CD14-positive monocyte (primary cell): Measurements from ENCODE around the gene UNC93A. TPM values are rescaled to one million over a fixed set of nuclear protein-coding genes. Genes with fewer than 3 reads are reported as not detected.

Source experiments
- DNase-seq, 3 donors: peaks; one replicate each; pipeline ENCODE4 v3.0.0-alpha.2; 2011 to 2022
- H2AFZ ChIP-seq: 2 replicates; pipeline ENCODE4 v1.6.0; 2012; ENCODE audit warnings: mild to moderate bottlenecking, low read depth, low read length, inconsistent platforms; ENCODE audit not compliant: insufficient read depth, poor library complexity, severe bottlenecking
- H3K27ac ChIP-seq, 2 donors: 1 replicate in 1 of 2; 2 replicates in 1 of 2; pipeline ENCODE4 v1.5.1; 2012 to 2013; ENCODE audit warnings: low read length in 2 of 2, control low read depth in 1 of 2, inconsistent platforms in 1 of 2, low read depth in 1 of 2, mild to moderate bottlenecking in 1 of 2
- H3K27me3 ChIP-seq, 2 donors: one replicate each; pipeline versions ENCODE4 v1.6.0 to v1.6.1; 2011 to 2013; ENCODE audit warnings: low read length in 2 of 2; ENCODE audit not compliant: control insufficient read depth in 2 of 2, insufficient read depth in 2 of 2
- H3K36me3 ChIP-seq, 2 donors: replicated peaks in 1 of 2; 1 replicate in 1 of 2; 2 replicates in 1 of 2; pipeline versions ENCODE4 v1.5.1 to v1.6.1; 2012 to 2013; ENCODE audit warnings: low read length in 2 of 2, control low read depth in 1 of 2, inconsistent platforms in 1 of 2, mild to moderate bottlenecking in 1 of 2; ENCODE audit not compliant: insufficient read depth in 2 of 2, control insufficient read depth in 1 of 2
- H3K4me1 ChIP-seq, 2 donors: 1 replicate in 1 of 2; 2 replicates in 1 of 2; pipeline versions ENCODE4 v1.5.1 to v1.6.1; 2012 to 2013; ENCODE audit warnings: low read length in 2 of 2, control low read depth in 1 of 2, inconsistent platforms in 1 of 2, mild to moderate bottlenecking in 1 of 2, moderate library complexity in 1 of 2; ENCODE audit not compliant: insufficient read depth in 2 of 2, control insufficient read depth in 1 of 2
- H3K4me2 ChIP-seq: replicated peaks from 2 replicates; pipeline ENCODE3; 2012; ENCODE audit warnings: low read length, moderate library complexity, mild to moderate bottlenecking; ENCODE audit not compliant: poor library complexity, severe bottlenecking; ENCODE audit errors: extremely low read depth
- H3K4me3 ChIP-seq, 3 experiments: fragments of 200-600 bp in 1 of 3; sonication (generic) in 1 of 3; replicated peaks in 1 of 3; 1 replicate in 2 of 3; 2 replicates in 1 of 3; pipeline ENCODE4 v1.5.1; 2011 to 2013; ENCODE audit warnings: low read length in 3 of 3, mild to moderate bottlenecking in 3 of 3, control low read depth in 2 of 3, low read depth in 2 of 3, inconsistent platforms in 1 of 3, moderate library complexity in 1 of 3
- H3K79me2 ChIP-seq: 2 replicates; pipeline ENCODE4 v1.6.0; 2012; ENCODE audit warnings: mild to moderate bottlenecking, control low read depth, inconsistent platforms, low read length, moderate library complexity; ENCODE audit not compliant: insufficient read depth
- H3K9ac ChIP-seq: 2 replicates; pipeline ENCODE4 v1.6.0; 2017; ENCODE audit warnings: low read length, mild to moderate bottlenecking; ENCODE audit not compliant: insufficient read depth, poor library complexity, severe bottlenecking
- H3K9me3 ChIP-seq, 2 donors: replicated peaks in 1 of 2; 1 replicate in 1 of 2; 2 replicates in 1 of 2; pipeline versions ENCODE4 v1.5.1 to v1.6.1; 2012 to 2013; ENCODE audit warnings: low read length in 2 of 2, control low read depth in 1 of 2; ENCODE audit not compliant: control insufficient read depth in 1 of 2, insufficient read depth in 1 of 2
- H4K20me1 ChIP-seq: 2 replicates; pipeline ENCODE4 v1.6.0; 2012; ENCODE audit warnings: mild to moderate bottlenecking, low read length, control low read depth, moderate library complexity; ENCODE audit not compliant: insufficient read depth
- H3K27ac Mint-ChIP-seq, 7 donors: one replicate each; pipeline ENCODE4 v1.8.0; 2020; ENCODE audit warnings: mild to moderate bottlenecking in 7 of 7, mixed read lengths in 7 of 7, moderate library complexity in 6 of 7, inconsistent platforms in 2 of 7
- H3K27me3 Mint-ChIP-seq, 3 donors: one replicate each; pipeline ENCODE4 v1.8.0; 2021 to 2022; ENCODE audit warnings: low read depth in 3 of 3, mild to moderate bottlenecking in 3 of 3, mixed read lengths in 3 of 3, moderate library complexity in 3 of 3, inconsistent platforms in 1 of 3
- H3K36me3 Mint-ChIP-seq, 2 donors: one replicate each; pipeline ENCODE4 v1.8.0; 2020; ENCODE audit warnings: mixed read lengths in 2 of 2, inconsistent platforms in 1 of 2, mild to moderate bottlenecking in 1 of 2
- H3K4me1 Mint-ChIP-seq: one replicate; pipeline ENCODE4 v1.8.0; 2020; ENCODE audit warnings: mild to moderate bottlenecking, mixed read lengths
- H3K4me3 Mint-ChIP-seq, 2 donors: one replicate each; pipeline ENCODE4 v1.8.0; 2020; ENCODE audit warnings: mild to moderate bottlenecking in 2 of 2, mixed read lengths in 2 of 2, moderate library complexity in 1 of 2
- H3K9me3 Mint-ChIP-seq, 7 donors: one replicate each; pipeline ENCODE4 v1.8.0; 2020 to 2022; ENCODE audit warnings: mixed read lengths in 7 of 7, mild to moderate bottlenecking in 6 of 7, moderate library complexity in 6 of 7, inconsistent platforms in 2 of 7
- WGBS: methylation state at CpG from one replicate; pipeline ENCODE4 v1.1.5; 2013; ENCODE audit warnings: missing lambda C conversion rate; ENCODE audit not compliant: insufficient coverage; 5-methylcytosine and 5-hydroxymethylcytosine counted together
- intact Hi-C, 2 donors: fragments of 100-400 bp; cut with micrococcal nuclease; formaldehyde crosslinking; loops; one replicate each; pipeline versions ENCODE4 v1.15.0 to v1.15.1; 2023
- polyA plus RNA-seq, 3 donors: library from polyadenylated mRNA; depleted of rRNA in 1 of 3; unstranded in 2 of 3; stranded (reverse) in 1 of 3; fragments of 300-500 nt in 2 of 3; fragments of >200 nt in 1 of 3; fragmentation: Illumina TruSeq in 2 of 3; gene quantifications; 1 replicate in 2 of 3; 2 replicates in 1 of 3; pipeline ENCODE4 v1.2.3, GENCODE V29; 2012 to 2021
- TF ChIP-seq, protein P1 (sequence below): fragments of 200-600 bp; IDR thresholded peaks from one replicate; pipeline ENCODE4 v1.8.0; 2022; ENCODE audit warnings: antibody characterized with exemption, mild to moderate bottlenecking

Gene UNC93A
- polyA plus RNA-seq, 3 donors: not detected

DNA sequence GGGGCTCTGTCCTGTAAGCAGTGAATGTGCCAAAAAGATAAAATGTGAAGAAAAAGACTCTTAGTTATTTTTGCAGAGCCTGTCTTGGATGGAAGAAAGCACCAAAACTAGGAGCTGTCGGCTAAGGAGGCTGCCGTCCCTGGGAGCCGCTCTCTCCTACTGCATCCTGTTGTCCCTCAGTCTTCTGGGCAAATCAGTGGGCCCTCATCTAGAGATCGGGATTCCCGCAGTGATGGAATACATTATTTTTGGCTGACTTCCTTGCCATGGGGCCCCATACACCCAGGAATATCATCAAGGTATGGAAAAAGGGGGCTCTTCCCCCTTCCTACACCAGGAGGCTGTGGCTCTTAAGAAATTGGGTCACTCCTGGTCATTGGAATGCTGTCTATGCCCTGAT lies 37.0 kb downstream of the UNC93A start:
- Histone ChIP-seq H4K20me1 (no peaks in the 10 kb centered on the region), H3K79me2 (no peaks in the 10 kb centered on the region), H2AFZ (no peak overlapping the region), H3K4me1 (no peaks in the 10 kb centered on the region), H3K9ac (no peak overlapping the region), H3K27me3 (no peaks in the 10 kb centered on the region), H3K9me3 (no peaks in the 10 kb centered on the region), H3K4me2 (no peak overlapping the region), H3K27ac (no peak overlapping the region), H3K4me3 (no peak overlapping the region), H3K36me3 (no peaks in the 10 kb centered on the region)
- 100% methylated on average over 3 of the region's 5 CpGs for WGBS
- Mint-ChIP-seq H3K36me3 (no peaks in the 10 kb centered on the region), H3K4me1 (no peaks in the 10 kb centered on the region), H3K27me3 (peaks cover 1 to 4% (median 2%) of the 10 kb centered on the region in 3 donors), H3K27ac (no peak overlapping the region), H3K4me3 (no peak overlapping the region), H3K9me3 (peaks cover 0 to 3% (median 0%) of the 10 kb centered on the region in 7 donors)
- DNase-seq: no peak
- intact Hi-C loops: no loop called here
- TF ChIP-seq, protein P1, sequence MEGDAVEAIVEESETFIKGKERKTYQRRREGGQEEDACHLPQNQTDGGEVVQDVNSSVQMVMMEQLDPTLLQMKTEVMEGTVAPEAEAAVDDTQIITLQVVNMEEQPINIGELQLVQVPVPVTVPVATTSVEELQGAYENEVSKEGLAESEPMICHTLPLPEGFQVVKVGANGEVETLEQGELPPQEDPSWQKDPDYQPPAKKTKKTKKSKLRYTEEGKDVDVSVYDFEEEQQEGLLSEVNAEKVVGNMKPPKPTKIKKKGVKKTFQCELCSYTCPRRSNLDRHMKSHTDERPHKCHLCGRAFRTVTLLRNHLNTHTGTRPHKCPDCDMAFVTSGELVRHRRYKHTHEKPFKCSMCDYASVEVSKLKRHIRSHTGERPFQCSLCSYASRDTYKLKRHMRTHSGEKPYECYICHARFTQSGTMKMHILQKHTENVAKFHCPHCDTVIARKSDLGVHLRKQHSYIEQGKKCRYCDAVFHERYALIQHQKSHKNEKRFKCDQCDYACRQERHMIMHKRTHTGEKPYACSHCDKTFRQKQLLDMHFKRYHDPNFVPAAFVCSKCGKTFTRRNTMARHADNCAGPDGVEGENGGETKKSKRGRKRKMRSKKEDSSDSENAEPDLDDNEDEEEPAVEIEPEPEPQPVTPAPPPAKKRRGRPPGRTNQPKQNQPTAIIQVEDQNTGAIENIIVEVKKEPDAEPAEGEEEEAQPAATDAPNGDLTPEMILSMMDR: no peak

DNA sequence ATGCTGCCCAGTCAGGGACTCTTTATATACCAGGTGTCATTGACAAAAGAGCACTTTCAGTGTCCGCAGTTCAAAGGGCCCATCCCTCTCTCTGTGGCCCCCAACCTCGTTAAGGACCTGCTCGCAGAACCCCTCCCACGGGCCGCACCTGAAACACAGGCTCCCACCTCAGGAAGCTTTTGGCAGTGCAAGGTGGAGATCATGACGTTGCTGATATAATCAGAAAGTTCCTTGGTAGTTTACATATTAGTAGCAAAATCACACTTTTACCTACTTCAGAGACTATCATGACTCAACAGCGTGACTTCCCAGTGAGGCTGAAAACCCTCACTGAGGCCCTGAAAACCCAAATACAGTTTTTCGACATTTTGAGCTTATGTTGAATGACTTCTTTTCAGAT lies 37.9 kb downstream of the UNC93A start:
- Histone ChIP-seq H3K4me3 (no peak overlapping the region), H3K27ac (no peak overlapping the region), H3K36me3 (no peaks in the 10 kb centered on the region), H4K20me1 (no peaks in the 10 kb centered on the region), H3K9ac (no peak overlapping the region), H3K27me3 (no peaks in the 10 kb centered on the region), H3K4me1 (no peaks in the 10 kb centered on the region), H3K79me2 (no peaks in the 10 kb centered on the region), H3K9me3 (no peaks in the 10 kb centered on the region), H3K4me2 (no peak overlapping the region), H2AFZ (no peak overlapping the region)
- no peak overlapping the region for H3K4me3 Mint-ChIP-seq
- peaks cover 0 to 4% (median 2%) of the 10 kb centered on the region in 3 donors for H3K27me3 Mint-ChIP-seq
- DNase-seq: no peak
- no peaks in the 10 kb centered on the region for H3K4me1 Mint-ChIP-seq
- H3K27ac Mint-ChIP-seq: no peak overlapping the region
- TF ChIP-seq, protein P1: no peak
- 90% methylated on average over 2 of the region's 8 CpGs for WGBS
- H3K36me3 Mint-ChIP-seq: no peaks in the 10 kb centered on the region
- peaks cover 0 to 3% (median 0%) of the 10 kb centered on the region in 7 donors for H3K9me3 Mint-ChIP-seq
- intact Hi-C loops: no loop called here
